ENCODE results near the gene MYRIP.
"Not testable (repeated sequence)": the region's sequence is repeated elsewhere in the genome, so short reads cannot be mapped to it uniquely, and the experiment has no call there.

MYRIP gene

DNA sequence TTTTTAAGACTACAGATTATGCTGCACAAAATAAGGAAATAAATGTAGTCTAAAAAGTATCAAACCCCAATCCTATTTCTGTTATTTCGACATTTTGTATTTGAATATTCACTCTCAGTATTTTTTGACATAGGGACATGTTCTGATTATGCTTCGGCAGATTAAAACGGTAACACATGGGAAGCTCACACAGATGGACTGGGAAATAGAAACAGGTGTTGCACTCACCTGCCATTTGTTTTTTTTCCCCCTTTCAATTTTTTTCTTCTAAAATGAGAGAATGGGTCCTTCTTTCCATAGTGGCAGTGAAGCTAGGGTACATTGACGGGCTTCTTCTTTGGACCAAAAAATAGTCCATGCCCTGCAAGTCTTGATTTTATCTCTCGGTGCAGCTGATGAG, 163.1 kb downstream of the MYRIP start:
- DNase-seq = no peak

DNA sequence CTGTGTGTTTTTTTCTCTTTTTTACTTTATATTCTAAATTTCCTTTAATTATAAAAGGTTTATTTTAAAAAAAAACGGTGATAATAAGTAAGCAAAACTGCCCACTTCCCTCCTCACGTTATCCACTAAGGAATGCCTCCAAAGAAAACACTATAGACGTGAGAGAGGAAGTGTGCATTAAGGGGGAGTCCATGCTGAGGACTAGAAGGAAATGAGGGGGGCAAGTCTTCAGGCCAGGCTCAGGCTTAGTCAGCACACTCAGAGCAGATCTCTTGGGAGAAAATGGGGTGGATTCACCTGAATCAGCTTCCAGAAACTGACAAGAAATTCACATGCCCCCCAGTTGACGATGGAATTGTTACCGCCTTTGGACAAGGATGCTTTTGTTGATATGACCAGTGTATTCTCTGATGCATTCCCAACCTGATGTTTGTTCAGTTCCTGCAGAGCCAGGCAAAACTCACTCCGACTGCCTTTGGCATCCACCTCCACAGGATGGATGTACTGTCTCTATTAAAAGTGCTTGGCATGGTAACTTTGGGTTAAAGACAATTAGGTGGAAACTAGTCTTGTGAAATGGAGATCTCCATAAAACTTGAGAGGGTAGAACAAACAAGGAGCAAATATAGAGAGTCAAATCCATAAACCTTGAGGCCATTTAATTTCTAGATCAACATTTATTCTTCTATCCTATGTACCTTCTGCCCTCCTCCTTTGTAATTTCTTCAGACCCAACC, 167.8 kb downstream of the MYRIP start:
- DNase-seq = no peak

DNA sequence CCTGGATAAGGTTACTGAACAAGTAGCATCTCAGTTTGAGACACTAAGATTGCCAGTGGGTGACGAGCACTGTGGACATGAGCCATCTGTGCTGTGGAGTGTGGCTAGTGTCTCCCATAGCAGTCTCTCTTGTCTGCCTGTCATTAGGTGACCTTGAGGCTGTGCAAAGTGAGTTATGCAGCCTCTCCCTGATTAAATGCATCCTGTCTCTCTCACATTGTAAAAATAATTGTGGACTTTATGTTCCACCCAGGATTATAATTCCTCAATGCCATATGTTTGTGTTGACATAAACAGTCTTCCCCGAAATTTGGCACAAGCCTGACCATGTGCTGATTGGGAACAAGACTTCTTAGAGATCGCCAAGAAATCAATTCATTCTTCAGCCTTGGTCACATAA, 168.9 kb downstream of the MYRIP start:
- no peak for DNase-seq

DNA sequence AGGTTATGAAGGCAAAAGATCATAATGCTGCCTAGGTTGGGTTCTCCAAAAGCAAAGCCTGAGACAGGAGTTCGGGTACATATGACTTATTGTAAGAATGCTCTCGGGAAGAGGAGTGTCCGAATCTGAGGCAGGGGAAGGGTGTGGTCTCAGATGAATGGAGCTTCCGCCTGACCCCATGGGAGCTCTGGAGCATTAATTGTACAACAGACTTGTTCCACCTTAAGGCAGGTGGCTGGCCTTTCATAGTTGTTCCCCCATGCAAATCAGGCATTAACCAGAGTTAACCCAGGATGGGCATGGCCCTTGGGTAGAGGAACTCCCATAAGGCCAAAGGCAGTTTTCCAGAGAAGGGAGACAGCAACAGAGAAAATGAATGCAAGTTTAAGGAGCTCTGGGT, 170.6 kb downstream of the MYRIP start:
- no peak for DNase-seq

DNA sequence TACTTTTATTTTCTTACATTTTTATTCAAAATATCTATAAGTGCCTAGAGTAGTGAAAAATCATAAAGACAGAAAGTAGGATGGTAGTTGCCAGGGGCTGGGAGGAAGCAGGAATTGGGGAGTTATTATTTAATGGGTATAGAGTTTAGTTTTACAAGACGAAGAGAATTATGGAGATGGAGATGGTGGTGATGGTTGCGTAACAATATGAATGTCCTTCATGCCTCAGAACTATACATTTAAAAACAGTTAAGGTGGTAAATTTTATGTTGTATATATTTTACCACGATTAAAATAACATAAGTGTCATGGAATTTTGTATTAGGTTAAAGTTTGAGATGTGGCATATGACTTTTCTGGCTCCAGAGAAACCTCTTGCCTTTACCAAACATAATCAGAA, 171.4 kb downstream of the MYRIP start:
- DNase-seq = no peak

DNA sequence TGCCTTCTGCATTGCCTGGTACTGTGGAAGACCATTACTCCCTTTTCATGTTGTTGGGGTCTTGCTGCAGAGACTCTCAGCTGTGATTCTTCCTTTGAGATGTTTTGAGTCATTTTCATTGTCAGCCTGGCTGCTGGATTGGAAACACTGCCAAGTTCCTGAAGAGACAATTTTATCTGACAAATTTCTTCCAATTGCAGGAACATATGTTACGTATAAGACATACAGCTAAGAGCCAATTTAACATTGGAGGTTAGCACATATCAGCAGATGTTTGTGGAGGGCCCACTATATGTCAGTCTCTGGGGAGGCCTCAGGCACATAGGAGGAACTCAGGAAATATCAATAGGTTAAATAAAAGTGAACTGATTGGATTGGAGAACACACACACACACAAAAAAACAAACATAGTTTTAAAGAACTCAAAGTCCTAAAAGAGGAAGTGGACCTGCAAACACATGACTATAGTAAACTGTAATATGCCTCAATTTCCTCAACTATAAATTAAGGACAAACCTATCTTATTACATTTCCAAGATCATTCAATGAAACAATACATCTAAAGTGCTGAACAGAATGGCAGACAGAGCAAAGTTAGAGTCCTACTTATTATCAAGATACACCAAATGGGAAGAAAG, 172.3 kb downstream of the MYRIP start:
- DNase-seq = no peak

DNA sequence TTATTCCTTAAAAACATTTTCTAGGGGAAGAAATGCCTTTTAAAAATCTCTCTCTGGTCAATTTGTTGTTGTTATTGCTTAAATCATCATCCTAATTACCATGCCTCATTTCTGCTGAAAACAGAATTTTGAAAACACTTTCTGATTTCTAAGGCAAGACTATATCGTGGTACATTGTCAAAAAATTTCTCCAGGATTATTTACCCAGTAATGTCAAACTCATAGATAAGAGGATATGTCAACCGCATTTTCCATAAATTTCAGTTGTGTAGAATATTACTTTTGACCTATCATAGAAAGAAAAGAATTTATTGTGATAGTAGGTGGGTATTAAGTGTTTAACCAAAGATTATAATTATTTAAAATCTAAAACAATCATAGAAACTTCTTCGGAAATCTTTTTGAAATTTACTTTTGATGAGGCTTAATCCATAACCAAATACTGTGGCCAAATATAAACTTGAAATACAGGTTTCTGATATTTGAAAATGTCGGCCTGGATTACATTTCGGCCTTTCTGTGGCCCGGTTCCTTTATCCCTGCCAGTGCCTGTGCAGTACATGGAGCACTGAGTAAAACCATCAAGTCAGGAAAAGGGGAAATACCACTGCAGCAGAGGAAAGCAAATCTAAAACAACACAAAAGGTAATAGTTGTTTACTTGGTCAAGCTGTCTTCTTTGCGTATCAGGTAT, 173.4 kb downstream of the MYRIP start:
- no peak for DNase-seq

DNA sequence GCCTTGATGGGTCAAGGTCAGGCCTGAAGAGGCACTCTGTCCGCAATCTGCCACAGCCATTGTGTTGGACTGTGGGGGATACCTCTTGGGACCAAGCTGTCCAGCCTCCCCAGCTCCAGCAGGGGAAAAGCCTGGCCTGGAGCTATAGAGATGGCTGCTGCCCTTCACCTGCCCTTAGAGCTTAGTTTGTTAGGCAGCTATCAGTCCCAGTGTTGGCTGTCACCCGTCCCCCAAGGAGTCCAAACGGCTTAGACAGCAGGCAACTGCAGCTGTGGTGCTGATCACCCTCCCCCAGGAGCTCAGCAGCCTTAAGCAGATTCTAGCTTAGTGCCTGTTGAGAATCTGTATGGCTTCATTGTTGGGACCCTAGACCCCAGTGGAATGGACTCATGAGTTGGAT, 180.3 kb downstream of the MYRIP start:
- no peak for DNase-seq

DNA sequence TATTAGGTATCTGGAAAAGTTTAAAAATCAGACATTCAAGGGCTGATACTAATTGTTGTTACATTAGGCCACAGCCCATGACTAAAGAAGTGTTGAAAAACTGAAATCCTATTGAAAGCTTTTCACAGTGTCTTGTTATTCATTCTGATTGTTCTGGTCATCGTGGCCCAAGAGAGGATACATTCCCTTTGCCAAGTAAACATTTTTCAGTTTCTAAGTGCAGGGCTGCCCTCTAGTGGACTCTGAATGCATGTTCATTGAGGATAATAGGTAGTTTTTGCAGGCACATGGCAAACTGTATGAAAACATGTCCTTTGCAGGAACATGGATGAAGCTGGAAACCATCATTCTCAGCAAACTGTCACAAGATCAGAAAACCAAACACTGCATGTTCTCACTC, 181.1 kb downstream of the MYRIP start:
- no peak for DNase-seq

DNA sequence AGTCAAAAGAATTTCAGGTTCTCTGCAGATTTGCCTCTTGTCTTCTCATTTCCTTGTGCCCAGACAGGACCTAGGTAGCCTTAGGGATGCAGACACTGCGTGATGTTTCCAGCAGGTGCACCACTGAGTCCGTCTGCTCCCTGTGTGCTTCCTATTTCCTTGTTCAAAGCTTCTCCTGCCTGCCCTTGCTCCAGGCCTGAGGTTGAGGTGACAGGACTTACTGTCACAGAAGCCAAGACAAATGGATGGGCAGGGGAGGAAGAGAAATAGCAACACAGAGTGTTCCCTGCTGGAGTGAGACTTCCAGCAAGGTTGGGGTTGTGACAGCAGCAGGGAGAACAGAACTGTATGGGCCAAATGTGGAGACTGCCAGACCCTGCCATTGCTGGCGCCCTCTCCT, 199.4 kb downstream of the MYRIP start:
- no peak for DNase-seq

DNA sequence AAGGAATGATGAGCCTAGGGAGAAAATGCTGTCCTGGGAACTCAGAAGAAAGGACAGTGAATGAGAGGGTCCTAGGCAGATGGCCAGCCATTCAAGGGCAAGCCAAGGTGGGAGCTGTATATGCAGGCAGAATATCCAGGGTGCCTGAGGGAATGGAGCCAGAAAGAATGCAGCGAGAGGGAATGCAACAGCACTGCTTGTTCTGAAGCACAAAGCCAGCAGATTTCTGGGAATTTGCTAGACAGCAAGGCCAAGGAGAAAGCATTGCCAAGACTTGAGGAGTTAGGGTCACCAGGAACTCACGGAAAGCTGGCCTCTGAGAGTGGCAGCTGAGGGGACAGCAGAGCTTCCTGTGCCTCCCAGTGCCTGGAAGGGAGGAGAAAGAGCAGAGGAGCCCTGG, 200.6 kb downstream of the MYRIP start:
- DNase-seq = no peak

DNA sequence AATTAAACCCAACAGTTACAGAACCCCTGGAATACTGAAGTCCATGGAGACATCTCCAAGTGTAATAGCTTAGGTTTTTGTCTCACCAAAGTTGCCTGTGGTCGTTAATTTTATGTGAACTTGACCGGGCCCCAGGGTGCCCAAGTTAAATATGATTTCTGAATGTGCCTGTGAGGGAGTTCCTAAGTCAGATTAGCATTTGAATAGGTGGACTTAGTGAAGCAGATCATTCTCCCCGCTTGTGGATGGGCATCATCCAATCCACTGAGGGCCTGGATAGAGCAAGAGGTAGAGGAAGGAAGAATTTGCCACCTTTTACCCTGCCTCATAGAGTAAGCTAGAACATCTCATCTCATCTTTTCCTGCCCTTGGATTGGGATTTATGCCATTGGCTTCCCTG, 203.0 kb downstream of the MYRIP start:
- no peak for DNase-seq

DNA sequence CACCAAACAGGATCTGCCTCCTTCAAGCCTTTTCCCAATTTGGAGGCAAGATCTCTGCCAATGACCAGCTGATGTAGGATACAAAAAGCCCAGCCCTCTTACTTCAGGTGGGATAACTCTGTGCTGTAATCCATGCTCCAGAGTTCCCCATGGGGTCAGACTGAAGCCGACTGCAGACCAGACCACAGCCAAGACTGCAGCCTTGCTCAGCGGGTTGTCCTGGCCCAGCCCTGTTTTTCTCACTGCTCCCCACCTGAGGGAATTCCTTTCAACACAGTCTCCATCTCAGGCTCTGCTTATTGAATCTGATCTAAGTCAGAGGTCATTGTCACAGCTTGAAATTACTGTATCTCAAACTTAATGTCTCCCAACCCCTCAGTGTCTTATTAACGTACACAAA, 207.0 kb downstream of the MYRIP start:
- no peak for DNase-seq

DNA sequence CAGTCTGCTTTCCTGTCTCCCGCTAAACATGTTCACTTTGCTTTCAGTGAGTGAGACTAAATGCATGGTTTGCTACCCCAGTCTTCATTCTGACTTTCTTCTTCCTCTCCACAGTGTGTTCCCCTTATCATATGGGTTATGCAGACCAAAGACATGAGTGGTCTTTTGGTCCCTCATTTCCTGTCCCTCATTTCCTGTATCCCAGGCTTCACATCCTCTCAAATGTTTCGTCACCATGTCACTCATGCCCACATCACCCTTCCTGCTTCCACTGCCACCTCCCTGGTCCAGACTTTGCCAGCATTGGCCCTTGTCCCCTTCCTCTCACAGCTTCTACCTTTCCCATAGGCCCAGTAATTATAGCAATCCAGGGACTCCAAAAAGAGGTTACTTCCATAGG, 209.0 kb downstream of the MYRIP start:
- DNase-seq = no peak

DNA sequence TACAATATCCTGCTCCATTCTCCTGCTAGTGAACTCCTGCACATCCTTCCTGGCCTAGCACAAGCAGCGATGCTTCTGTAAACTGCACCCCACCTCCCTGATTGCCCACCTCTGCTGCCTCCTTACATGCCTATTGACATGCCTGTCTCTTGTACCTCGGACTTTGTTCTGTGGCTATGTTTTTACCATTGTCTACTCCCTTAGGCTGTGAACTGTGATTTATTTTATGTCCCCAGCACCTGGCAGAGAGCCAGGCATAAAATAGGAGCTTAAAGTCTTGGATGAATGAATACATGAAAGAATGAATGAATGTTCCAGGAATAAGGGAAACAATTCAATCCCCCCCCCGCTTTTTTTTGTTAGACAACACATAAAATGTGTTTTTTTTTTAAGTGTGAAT, 210.0 kb downstream of the MYRIP start:
- DNase-seq = no peak

DNA sequence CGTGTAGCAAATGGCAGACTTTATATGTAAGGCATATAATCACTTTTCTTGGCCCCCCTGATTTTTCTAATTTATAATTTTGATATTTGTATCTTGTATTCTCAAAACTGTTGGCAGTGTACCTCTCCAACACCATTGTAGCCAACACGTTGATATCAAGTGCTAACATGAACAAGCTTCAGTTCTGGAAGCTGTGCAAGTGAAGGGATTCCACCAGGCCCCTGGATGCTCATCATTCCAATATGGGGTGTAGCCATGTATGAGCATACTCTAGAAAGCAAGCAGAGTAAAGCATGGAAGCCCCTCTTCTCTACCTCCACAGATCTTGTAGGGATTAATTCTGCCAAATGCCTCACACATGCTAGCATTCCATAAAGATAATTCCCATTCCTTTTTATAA, 211.3 kb downstream of the MYRIP start:
- DNase-seq = no peak

DNA sequence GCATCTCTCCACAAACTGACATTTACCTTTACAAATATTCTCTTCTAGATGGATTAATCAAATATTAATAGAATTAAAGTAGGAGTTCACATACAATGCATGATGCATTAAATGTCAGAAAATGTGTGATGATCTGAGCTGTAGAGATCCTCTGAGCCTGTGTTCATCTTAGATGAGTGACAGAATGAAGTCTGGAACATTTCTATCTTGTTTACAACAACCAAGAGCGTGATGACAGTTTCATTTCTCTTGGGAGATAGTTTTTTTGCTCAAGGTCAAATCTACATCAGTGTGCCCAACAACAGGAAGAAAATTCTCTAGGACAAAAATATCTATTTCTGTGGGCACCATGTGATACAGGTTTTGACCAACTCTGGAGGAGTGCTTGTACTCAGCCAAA, 211.9 kb downstream of the MYRIP start:
- no peak for DNase-seq

DNA sequence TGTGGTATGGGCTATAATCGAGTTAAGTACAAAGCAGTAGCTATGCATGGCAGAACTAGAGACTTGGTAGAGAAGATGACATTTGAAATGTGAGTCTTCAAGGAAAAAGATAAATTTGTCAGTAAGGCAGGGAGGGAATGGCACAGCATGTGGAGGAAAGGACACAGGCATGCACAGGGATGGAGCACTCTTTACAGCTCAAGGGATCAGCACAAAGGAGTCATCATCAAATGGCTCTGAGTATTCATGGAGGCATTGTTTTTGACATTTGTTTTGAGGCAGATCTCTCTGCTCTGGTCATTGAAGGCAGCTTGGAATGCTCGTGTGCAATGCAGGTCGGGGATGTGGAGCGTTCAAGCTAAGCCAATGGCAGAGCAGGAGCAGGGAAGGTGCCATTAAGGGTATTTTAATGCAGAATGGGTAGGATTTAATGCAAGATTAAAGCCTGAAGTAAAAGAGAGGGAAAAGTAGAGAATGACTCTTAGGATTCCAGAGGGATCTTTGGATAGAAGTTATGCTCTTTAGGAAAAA, 213.0 kb downstream of the MYRIP start:
- no peak for DNase-seq

DNA sequence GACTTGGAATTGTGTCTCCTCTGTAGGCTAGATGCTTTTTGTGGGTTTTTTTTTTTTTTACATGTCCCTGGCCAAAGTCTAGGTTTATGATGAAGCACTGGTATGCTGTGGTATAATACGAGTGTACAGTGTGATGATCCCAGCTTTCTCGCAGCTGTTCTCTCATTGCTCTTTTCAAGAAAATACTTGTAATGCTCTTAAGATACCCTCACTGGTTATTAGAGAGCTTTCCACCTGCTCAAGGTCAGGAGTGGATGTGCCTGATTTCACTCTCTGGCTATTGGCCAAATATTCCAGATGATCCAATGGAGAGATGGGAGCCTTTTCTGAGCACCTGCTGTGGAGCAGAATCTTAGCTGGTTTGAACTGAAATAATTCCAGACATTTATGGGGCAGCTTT, 215.1 kb downstream of the MYRIP start:
- no peak for DNase-seq

DNA sequence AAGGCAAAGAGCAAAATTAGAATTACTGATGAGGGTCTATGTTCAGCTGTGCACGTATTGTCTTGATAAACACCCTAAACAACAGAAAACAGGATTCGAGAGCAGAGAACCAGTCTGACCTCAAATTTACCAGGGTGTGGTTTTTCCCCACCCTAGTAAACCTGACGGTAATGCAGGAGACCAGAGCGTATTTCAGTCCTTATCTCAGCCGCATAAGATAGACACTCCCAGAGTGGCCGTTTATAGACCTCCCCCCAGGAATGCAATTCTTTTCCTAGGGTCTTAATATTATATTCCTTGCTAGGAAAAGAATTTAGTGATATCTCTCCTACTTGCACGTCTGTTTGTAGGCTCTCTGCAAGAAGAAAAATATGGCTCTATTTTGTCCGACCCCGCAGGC, 216.5 kb downstream of the MYRIP start:
- not testable (repeated sequence) for DNase-seq

DNA sequence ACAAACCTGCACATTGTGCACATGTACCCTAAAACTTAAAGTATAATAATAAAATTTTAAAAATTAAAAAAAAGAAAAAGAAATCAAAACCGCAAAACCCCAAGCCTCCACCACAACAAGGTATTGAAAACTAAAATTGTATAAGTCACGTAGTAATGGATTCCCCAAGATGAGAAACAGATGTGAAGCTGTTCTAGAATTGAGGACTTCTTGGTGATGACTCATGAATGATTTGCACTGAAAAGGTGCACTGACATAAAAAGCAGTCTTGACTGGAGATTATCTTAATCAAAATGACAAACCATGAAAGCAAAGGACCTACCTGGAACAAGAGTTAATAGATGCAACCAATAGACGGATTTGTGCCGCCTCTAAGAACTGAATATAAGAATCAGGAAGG, 225.8 kb downstream of the MYRIP start:
- DNase-seq = no peak

DNA sequence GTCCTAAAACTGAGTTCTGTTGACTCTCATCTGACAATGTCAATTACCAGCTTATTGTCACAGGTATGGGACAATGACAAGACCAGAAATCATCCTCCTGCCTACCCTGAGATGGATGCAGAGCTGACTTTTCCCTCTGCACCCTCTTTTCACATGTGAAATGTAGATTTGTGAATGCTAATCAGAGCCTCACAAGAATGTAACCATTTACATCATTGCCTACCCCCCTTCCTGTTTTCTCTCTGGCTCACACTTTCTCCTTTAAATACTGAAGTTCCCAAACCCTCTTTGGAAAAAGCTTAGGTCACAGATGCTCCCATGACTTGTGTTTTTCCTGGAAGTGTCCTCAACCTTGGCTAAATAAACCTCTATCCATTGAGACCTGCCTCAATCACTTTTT, 228.2 kb downstream of the MYRIP start:
- no peak for DNase-seq

DNA sequence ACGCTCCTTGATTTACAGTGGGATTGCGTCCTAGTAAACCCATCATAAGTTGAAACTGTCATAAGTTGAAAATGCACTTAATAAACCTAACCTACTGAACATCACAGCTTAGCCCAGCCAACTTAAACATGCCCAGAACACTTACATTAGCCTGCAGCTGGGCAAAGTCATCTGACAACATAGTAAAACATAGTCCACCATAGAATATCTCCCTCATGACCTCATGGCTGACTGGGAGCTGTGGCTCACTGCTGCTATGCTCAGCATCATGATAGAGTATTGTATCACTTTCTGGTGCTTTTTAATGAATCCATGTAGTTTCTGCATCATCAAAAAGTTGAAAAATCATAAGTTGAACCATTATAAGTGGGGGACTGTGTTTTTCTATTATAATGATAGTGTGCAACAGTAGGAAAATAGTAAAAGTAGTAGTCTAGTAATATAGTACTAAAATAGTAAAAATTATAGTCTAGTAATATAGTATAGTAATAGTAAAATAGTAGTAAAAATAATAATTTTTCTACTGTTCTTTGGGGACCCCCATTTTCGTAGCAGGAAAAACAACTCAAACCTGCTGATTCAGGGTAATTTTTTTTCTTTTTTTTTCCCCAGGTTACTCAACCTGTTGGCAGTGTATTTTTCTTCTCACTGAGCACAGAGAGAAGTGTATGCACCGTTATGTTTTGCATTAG, 233.5 kb downstream of the MYRIP start:
- no peak for DNase-seq

DNA sequence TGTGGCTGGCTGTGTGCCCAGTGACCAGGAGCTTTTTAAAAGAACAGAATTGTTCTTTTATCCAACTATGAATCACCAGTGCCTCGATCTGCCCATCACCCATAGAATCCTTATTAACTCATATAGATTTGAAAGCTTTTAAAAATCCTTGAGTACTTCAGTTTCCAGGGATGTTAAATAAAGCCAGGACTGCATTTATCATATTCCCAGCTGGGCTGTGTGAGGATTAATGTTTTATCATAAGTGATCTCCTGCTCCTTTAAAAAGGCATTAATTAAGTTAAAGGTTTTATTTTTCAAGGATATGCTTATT, 234.0 kb downstream of the MYRIP start:
- DNase-seq = no peak
